Neuronal stem cell (in vitro differentiated cells): Measurements from ENCODE around the gene H19.

ENCODE experiments used
- DNase-seq: peaks from one replicate; pipeline ENCODE4 v3.0.0-alpha.2; 2013; ENCODE audit warnings: low spot score
- H2AFZ ChIP-seq: one replicate; pipeline ENCODE4 v1.6.1; 2013; ENCODE audit warnings: mild to moderate bottlenecking, low read length, inconsistent platforms
- H2AK5ac ChIP-seq: 2 replicates; pipeline ENCODE4 v1.6.1; 2013; ENCODE audit warnings: low read depth, mild to moderate bottlenecking, inconsistent platforms, low read length, moderate library complexity, mixed read lengths
- H2BK120ac ChIP-seq: 2 replicates; pipeline ENCODE4 v1.6.1; 2013; ENCODE audit warnings: low read depth, mild to moderate bottlenecking, inconsistent platforms, low read length, moderate library complexity, mixed read lengths
- H2BK12ac ChIP-seq: one replicate; pipeline ENCODE4 v1.6.1; 2013; ENCODE audit warnings: low read length, inconsistent platforms
- H2BK15ac ChIP-seq: 2 replicates; pipeline ENCODE4 v1.6.1; 2013; ENCODE audit warnings: mild to moderate bottlenecking, low read length, inconsistent platforms, mixed read lengths
- H2BK5ac ChIP-seq: one replicate; pipeline ENCODE4 v1.6.1; 2013; ENCODE audit warnings: inconsistent platforms, mild to moderate bottlenecking, low read length, moderate library complexity
- H3K14ac ChIP-seq: one replicate; pipeline ENCODE4 v1.6.1; 2013; ENCODE audit warnings: low read length, inconsistent platforms
- H3K18ac ChIP-seq: 2 replicates; pipeline ENCODE4 v1.6.1; 2013; ENCODE audit warnings: low read length, inconsistent platforms
- H3K23ac ChIP-seq: 2 replicates; pipeline ENCODE4 v1.6.1; 2013; ENCODE audit warnings: low read depth, mild to moderate bottlenecking, mixed read lengths, low read length, inconsistent platforms; ENCODE audit not compliant: poor library complexity
- H3K27ac ChIP-seq: replicated peaks from 3 replicates; pipeline ENCODE4 v1.5.1; 2013; ENCODE audit warnings: low read length, inconsistent platforms
- H3K27me3 ChIP-seq, 3 experiments: 2 replicates each; pipeline ENCODE4 v1.6.1; 2013; ENCODE audit warnings: low read length in 3 of 3, mild to moderate bottlenecking in 2 of 3, inconsistent platforms in 1 of 3, low read depth in 1 of 3, mixed read lengths in 1 of 3, moderate library complexity in 1 of 3; ENCODE audit not compliant: control insufficient read depth in 3 of 3, insufficient read depth in 3 of 3
- H3K36me3 ChIP-seq, 2 donors: replicated peaks in 1 of 2; 2 replicates each; pipeline ENCODE4 v1.6.1; 2013; ENCODE audit warnings: low read length in 2 of 2; ENCODE audit not compliant: control insufficient read depth in 2 of 2, insufficient read depth in 2 of 2
- H3K4ac ChIP-seq: 2 replicates; pipeline ENCODE4 v1.6.1; 2013; ENCODE audit warnings: inconsistent platforms, mild to moderate bottlenecking, low read length, moderate library complexity
- H3K4me1 ChIP-seq, 2 donors: 1 replicate in 1 of 2; 2 replicates in 1 of 2; pipeline ENCODE4 v1.6.1; 2013; ENCODE audit warnings: low read length in 2 of 2, low read depth in 1 of 2; ENCODE audit not compliant: control insufficient read depth in 2 of 2, insufficient read depth in 1 of 2
- H3K4me2 ChIP-seq: one replicate; pipeline ENCODE4 v1.6.1; 2013; ENCODE audit warnings: mild to moderate bottlenecking, low read length, inconsistent platforms; ENCODE audit not compliant: insufficient read depth, poor library complexity, severe bottlenecking
- H3K4me3 ChIP-seq, 2 donors: 2 replicates each; pipeline ENCODE4 v1.5.1; 2013; ENCODE audit warnings: low read length in 2 of 2, mild to moderate bottlenecking in 2 of 2, inconsistent platforms in 1 of 2, moderate library complexity in 1 of 2
- H3K79me1 ChIP-seq: one replicate; pipeline ENCODE4 v1.6.1; 2013; ENCODE audit warnings: low read depth, mild to moderate bottlenecking, inconsistent platforms, low read length, moderate library complexity
- H3K9ac ChIP-seq: one replicate; pipeline ENCODE4 v1.6.1; 2013; ENCODE audit warnings: mild to moderate bottlenecking, low read depth, low read length, inconsistent platforms; ENCODE audit not compliant: poor library complexity
- H3K9me3 ChIP-seq, 2 donors: replicated peaks in 1 of 2; 2 replicates each; pipeline versions ENCODE3 to v1.6.1; 2013; ENCODE audit warnings: low read length in 2 of 2, mild to moderate bottlenecking in 2 of 2, inconsistent platforms in 1 of 2, low read depth in 1 of 2, mixed read lengths in 1 of 2, moderate library complexity in 1 of 2; ENCODE audit not compliant: control insufficient read depth in 2 of 2, insufficient read depth in 1 of 2
- H4K8ac ChIP-seq: one replicate; pipeline ENCODE4 v1.6.1; 2013; ENCODE audit warnings: low read depth, mild to moderate bottlenecking, inconsistent platforms, low read length, moderate library complexity
- H4K91ac ChIP-seq: one replicate; pipeline ENCODE4 v1.6.1; 2013; ENCODE audit warnings: low read length, low read depth, mild to moderate bottlenecking, inconsistent platforms; ENCODE audit not compliant: poor library complexity
- WGBS, 2 donors: extraction: QIAGEN DNeasy Blood & Tissue Kit; methylation state at CpG; one replicate each; pipeline ENCODE4 v1.1.7; 2013; ENCODE audit warnings: missing lambda C conversion rate in 2 of 2, mixed read lengths in 1 of 2; ENCODE audit not compliant: insufficient read length in 2 of 2, insufficient replicate concordance in 1 of 2; ENCODE audit errors: extremely low coverage in 2 of 2; 5-methylcytosine and 5-hydroxymethylcytosine counted together

The H19 gene

GRCh38 chr11:1959786-1960185, 37.9 kb downstream of the H19 start:
- Histone ChIP-seq H2BK5ac (no peak overlapping the region), H3K23ac (no peak overlapping the region), H2AK5ac (no peak overlapping the region), H3K4me2 (no peak overlapping the region), H2AFZ (no peak overlapping the region), H3K4me3 (no peak overlapping the region), H3K9me3 (no peaks in the 10 kb centered on the region), H3K36me3 (no peaks in the 10 kb centered on the region), H3K9ac (no peak overlapping the region), H3K27me3 (no peaks in the 10 kb centered on the region), H4K91ac (no peak overlapping the region), H3K4ac (no peak overlapping the region), H2BK12ac (no peak overlapping the region), H3K4me1 (no peaks in the 10 kb centered on the region), H3K18ac (no peak overlapping the region), H2BK120ac (no peak overlapping the region), H2BK15ac (no peak overlapping the region), H4K8ac (no peak overlapping the region), H3K27ac (no peak overlapping the region), H3K79me1 (no peaks in the 10 kb centered on the region), H3K14ac (no peak overlapping the region)
- DNase-seq: no peak
- whole genome bisulfite sequencing, 2 donors: no CpG with 5 or more reads among the region's 17 CpGs

- H2BK12ac ChIP-seq: no peak overlapping the region
- no peak overlapping the region for H2AFZ ChIP-seq
- no peak overlapping the region for H4K8ac ChIP-seq
- no peak overlapping the region for H3K9ac ChIP-seq
- no peak overlapping the region for H3K4ac ChIP-seq
- no peaks in the 10 kb centered on the region for H3K4me1 ChIP-seq
- H3K36me3 ChIP-seq: no peaks in the 10 kb centered on the region
- no peak overlapping the region for H2BK5ac ChIP-seq
- no peak for DNase-seq
- H3K23ac ChIP-seq: no peak overlapping the region
- no peak overlapping the region for H3K4me3 ChIP-seq
- H3K4me2 ChIP-seq: no peak overlapping the region
- H2AK5ac ChIP-seq: no peak overlapping the region
- no peak overlapping the region for H2BK15ac ChIP-seq
- WGBS, 2 donors: no CpG with 5 or more reads among the region's 18 CpGs
- no peaks in the 10 kb centered on the region for H3K79me1 ChIP-seq
- no peak overlapping the region for H2BK120ac ChIP-seq
- no peak overlapping the region for H3K18ac ChIP-seq
- no peaks in the 10 kb centered on the region for H3K27me3 ChIP-seq
- H3K9me3 ChIP-seq: no peaks in the 10 kb centered on the region
- no peak overlapping the region for H3K14ac ChIP-seq
- no peak overlapping the region for H3K27ac ChIP-seq
- no peak overlapping the region for H4K91ac ChIP-seq
These were observed 39.3 kb downstream of the H19 start for GRCh38 chr11:1958367-1958766.

GRCh38 chr11:1953489-1954266, 44.0 kb downstream of the H19 start:
- H4K91ac ChIP-seq: no peak overlapping the region
- H3K23ac ChIP-seq: no peak overlapping the region
- no peak for DNase-seq
- no peak overlapping the region for H3K4me3 ChIP-seq
- H2BK15ac ChIP-seq: no peak overlapping the region
- no peak overlapping the region for H3K9ac ChIP-seq
- H3K27me3 ChIP-seq: no peaks in the 10 kb centered on the region
- H3K79me1 ChIP-seq: no peaks in the 10 kb centered on the region
- no peaks in the 10 kb centered on the region for H3K36me3 ChIP-seq
- no peaks in the 10 kb centered on the region for H3K4me1 ChIP-seq
- H2BK12ac ChIP-seq: no peak overlapping the region
- no peak overlapping the region for H3K14ac ChIP-seq
- no peak overlapping the region for H2AK5ac ChIP-seq
- H3K4me2 ChIP-seq: no peak overlapping the region
- no peak overlapping the region for H2AFZ ChIP-seq
- H3K27ac ChIP-seq: no peak overlapping the region
- H2BK120ac ChIP-seq: no peak overlapping the region
- no peak overlapping the region for H3K18ac ChIP-seq
- no peak overlapping the region for H4K8ac ChIP-seq
- H3K4ac ChIP-seq: no peak overlapping the region
- no peak overlapping the region for H2BK5ac ChIP-seq
- H3K9me3 ChIP-seq: no peaks in the 10 kb centered on the region
- no CpG with 5 or more reads among the region's 23 CpGs for WGBS, 2 donors

- H3K9me3 ChIP-seq: no peaks in the 10 kb centered on the region
- H3K23ac ChIP-seq: no peak overlapping the region
- no peak overlapping the region for H3K27ac ChIP-seq
- H2BK15ac ChIP-seq: no peak overlapping the region
- H3K4me2 ChIP-seq: no peak overlapping the region
- no peak overlapping the region for H2BK12ac ChIP-seq
- WGBS, 2 donors: no CpG with 5 or more reads among the region's 29 CpGs
- no peak overlapping the region for H3K9ac ChIP-seq
- H4K91ac ChIP-seq: no peak overlapping the region
- H3K14ac ChIP-seq: no peak overlapping the region
- DNase-seq: no peak
- H3K79me1 ChIP-seq: no peaks in the 10 kb centered on the region
- H3K4me3 ChIP-seq: no peak overlapping the region
- H2BK5ac ChIP-seq: no peak overlapping the region
- no peaks in the 10 kb centered on the region for H3K36me3 ChIP-seq
- no peaks in the 10 kb centered on the region for H3K4me1 ChIP-seq
- H2BK120ac ChIP-seq: no peak overlapping the region
- no peak overlapping the region for H3K4ac ChIP-seq
- H4K8ac ChIP-seq: no peak overlapping the region
- no peak overlapping the region for H2AK5ac ChIP-seq
- H3K18ac ChIP-seq: no peak overlapping the region
- H2AFZ ChIP-seq: no peak overlapping the region
- no peaks in the 10 kb centered on the region for H3K27me3 ChIP-seq
These were observed 44.7 kb downstream of the H19 start for GRCh38 chr11:1952806-1953482.
